GM12865 (cell line): Measurements from ENCODE around the gene DAPK2.
"Not testable (repeated sequence)": the region's sequence is repeated elsewhere in the genome, so short reads cannot be mapped to it uniquely, and the experiment has no call there.

Experiments used
- DNase-seq: peaks from one replicate; pipeline ENCODE4 v3.0.0; 2010; ENCODE audit warnings: low read depth
- H3K4me3 ChIP-seq: 2 replicates; pipeline ENCODE4 v1.5.1; 2011; ENCODE audit warnings: mild to moderate bottlenecking, low read depth, low read length, control low read depth
- CTCF ChIP-seq: IDR thresholded peaks from 2 replicates; pipeline ENCODE4 v1.5.1; 2011; ENCODE audit warnings: low read length, control low read depth, low read depth, inconsistent platforms; ENCODE audit not compliant: insufficient read depth; ENCODE audit errors: missing control alignments

DAPK2 gene

GRCh38 chr15:63968700-63969099 lies 77.6 kb downstream of the DAPK2 start:
- no peak for TF ChIP-seq CTCF
- DNase-seq = no peak
- H3K4me3 ChIP-seq = no peak overlapping the region

GRCh38 chr15:63968122-63968524 lies 78.2 kb downstream of the DAPK2 start:
- DNase-seq = no peak
- no peak overlapping the region for H3K4me3 ChIP-seq
- no peak for TF ChIP-seq CTCF

- TF ChIP-seq CTCF = no peak
- H3K4me3 ChIP-seq = no peak overlapping the region
- DNase-seq = no peak
These were observed 78.7 kb downstream of the DAPK2 start for GRCh38 chr15:63967616-63968015.

- DNase-seq, H3K4me3 ChIP-seq: not testable (repeated sequence)
These were observed 83.2 kb downstream of the DAPK2 start for GRCh38 chr15:63962947-63963721.

GRCh38 chr15:63953524-63953923 lies 92.8 kb downstream of the DAPK2 start:
- DNase-seq = no peak
- H3K4me3 ChIP-seq = no peak overlapping the region
- TF ChIP-seq CTCF = no peak

- H3K4me3 ChIP-seq = no peak overlapping the region
- TF ChIP-seq CTCF = no peak
- no peak for DNase-seq
These were observed 95.3 kb downstream of the DAPK2 start for GRCh38 chr15:63950911-63951481.

- no peak for TF ChIP-seq CTCF
- DNase-seq = no peak
- no peak overlapping the region for H3K4me3 ChIP-seq
These were observed 97.3 kb downstream of the DAPK2 start for GRCh38 chr15:63948971-63949370.
